GM12874 (cell line): ENCODE measurements around the gene WDR31.

Experiments used
- TF ChIP-seq, protein P1 (sequence below): IDR thresholded peaks from 2 replicates; pipeline ENCODE4 v1.5.1; 2011; ENCODE audit warnings: low read depth, mild to moderate bottlenecking, control low read depth, low read length, moderate library complexity; ENCODE audit not compliant: insufficient read depth

The WDR31 gene

DNA sequence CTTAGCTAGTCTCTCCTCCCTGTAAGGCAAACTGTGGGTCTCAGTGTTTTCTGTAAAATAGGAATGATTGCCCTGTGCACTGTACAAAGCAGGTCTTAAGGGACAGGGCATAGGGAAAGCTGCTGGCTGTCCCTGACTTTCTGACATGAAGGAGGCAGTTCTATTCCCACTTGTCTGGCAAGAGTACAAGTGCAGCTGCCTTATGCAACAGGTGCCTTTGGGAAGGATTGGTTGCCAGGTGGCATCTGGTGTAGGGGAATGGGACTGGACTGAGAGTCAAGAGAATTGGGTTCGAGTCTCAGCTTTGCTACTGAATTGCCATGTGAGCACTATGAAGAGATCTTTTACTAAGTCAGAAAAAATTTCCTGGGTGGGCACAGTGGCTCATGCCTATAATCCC, 19.3 kb upstream of the WDR31 start:
- TF ChIP-seq, protein P1, sequence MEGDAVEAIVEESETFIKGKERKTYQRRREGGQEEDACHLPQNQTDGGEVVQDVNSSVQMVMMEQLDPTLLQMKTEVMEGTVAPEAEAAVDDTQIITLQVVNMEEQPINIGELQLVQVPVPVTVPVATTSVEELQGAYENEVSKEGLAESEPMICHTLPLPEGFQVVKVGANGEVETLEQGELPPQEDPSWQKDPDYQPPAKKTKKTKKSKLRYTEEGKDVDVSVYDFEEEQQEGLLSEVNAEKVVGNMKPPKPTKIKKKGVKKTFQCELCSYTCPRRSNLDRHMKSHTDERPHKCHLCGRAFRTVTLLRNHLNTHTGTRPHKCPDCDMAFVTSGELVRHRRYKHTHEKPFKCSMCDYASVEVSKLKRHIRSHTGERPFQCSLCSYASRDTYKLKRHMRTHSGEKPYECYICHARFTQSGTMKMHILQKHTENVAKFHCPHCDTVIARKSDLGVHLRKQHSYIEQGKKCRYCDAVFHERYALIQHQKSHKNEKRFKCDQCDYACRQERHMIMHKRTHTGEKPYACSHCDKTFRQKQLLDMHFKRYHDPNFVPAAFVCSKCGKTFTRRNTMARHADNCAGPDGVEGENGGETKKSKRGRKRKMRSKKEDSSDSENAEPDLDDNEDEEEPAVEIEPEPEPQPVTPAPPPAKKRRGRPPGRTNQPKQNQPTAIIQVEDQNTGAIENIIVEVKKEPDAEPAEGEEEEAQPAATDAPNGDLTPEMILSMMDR = no peak

DNA sequence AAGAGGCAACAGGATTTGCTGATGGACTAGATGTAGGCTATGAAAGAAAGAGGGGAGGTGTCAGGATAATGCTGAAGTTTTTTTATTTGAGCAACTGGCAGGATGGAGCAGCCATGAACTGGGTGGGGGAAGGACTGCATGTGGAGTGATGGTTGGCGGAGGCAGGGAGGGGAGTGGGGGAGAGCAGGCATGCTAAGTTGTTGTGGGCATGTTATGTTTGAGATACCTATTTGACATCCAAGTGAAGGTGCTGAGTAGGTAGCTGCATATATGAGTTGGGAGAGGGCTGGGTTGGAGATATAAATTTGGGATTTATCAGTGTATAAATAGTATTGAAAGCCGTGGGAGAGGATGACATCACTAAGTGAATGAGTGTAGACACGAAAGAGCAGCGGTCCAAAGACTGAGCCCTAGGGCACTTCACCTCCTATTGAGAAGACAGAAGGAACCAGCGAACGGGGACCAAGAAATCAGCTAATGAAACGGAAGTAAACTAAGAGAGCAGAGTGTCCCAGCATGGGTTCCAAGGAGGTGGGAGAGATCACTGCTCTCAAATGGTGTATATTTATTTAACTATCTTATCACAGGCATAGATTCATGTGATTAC, 16.7 kb upstream of the WDR31 start:
- TF ChIP-seq, protein P1 = no peak

DNA sequence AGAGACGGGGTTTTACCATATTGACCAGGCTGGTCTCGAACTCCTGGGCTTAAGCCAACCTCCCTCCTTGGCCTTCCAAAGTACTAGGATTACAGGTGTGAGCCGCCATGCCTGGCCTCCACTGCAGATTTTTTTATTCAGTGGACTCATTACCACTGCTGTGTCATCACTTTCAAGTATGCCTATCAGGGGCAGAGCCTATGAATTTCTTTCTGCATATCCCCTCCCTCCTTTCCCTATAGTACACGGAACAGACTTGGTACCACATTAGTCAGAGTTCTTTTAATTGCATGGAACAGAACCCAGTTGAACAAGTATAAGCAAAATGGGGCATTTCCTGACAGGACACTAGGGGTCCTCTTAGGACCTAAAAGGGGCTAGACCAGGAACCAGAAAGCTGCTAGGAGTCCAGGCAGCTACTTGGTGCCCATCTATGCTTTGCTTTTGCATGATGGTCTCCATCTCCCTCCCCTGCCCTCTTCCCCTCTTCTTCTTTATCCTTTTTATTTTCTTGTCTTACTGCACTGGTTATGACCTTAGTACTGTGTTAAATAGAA, 15.0 kb upstream of the WDR31 start:
- TF ChIP-seq, protein P1 = no peak

DNA sequence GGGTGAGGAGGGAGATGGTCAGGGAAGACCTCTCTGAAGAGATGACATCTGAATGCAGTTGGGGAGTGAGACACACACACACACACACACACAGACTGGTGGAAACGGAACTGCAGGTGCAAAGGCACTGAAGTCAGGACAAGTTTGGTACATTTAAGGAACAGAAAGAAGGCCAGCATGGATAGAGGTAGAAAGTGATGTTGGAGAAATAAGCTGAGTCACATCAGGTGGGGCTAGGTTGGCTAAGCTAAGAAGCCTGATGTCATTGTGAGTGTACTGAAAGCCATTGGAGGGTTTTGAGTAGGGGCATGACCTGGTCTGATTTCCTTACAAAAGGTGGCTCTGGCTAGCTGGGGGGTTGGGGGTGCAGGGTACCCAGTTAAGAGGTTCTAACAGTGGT, 12.3 kb upstream of the WDR31 start:
- TF ChIP-seq, protein P1 = no peak

DNA sequence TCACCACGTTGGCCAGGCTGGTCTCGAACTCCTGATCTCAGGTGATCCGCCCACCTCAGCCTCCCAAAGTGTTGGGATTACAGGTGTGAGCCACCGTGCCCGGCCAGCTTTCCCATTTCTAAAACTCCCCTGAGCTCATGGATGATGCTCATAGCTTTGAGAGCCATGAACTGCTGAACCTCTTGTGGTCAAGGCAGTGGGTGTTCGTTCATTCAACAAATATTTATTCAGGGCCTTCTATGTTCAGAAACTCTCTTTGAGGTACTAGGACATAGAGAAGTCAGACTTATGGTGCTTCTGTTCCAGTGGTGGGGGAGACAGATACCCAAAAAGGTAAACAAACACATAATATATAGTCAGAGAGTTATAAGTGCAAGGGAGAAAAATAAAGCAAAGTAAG, 11.9 kb upstream of the WDR31 start:
- TF ChIP-seq, protein P1 = no peak

DNA sequence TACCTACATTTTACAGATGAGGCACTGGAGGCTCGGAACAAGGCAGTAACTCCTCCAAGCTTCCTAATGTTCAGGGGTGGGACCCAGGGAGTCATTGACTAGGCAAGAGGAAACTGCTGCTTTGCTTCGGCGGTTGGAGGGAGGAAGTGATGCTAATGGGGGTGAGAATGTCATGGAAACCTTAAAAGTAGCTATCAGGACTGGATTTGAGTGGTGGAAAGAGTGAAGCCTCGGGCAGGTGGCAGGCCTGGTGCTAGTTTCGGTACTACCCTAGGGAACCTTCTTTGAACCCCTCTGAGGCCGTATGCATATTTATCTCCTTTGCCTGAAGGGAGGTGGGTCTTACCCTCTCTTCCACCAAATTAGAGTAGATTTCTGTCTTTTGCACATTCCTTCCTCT, 10.9 kb upstream of the WDR31 start:
- TF ChIP-seq, protein P1 = no peak

DNA sequence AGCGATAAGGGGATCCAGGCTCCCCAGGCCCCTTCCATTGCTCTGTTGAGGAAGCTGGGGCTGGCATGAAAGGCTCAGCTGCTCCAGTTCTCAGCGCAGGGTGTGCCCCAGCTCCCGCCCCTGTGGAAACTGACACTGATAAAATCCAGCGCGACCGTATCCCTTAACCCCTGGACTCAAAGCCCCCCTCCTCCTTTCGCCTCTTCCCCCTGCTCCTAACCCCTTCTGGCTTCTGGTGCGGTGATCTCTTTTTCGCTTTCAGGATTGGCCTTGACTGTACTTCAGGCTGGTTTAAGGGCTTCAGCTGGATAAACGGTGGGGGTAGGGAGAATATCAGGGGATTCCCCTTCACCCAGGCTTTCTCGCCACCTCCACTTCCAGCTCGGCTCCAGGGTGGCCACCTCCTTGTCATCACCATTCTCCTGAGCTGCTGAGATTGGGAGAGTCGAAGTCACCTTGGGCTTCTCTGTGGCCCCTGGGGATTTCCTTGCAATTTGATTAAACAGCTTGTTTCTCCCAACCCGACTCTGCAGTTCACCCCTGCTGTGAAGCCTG, 10.1 kb upstream of the WDR31 start:
- TF ChIP-seq, protein P1 = no peak
